HG02610 (cell line): Measurements from ENCODE around the gene CTBP1.
"Not testable (repeated sequence)": the region's sequence is repeated elsewhere in the genome, so short reads cannot be mapped to it uniquely, and the experiment has no call there.

ENCODE experiments used
- ATAC-seq: cut with Tn5 transposase; IDR thresholded peaks from one replicate; pipeline ENCODE4 v1.9.1; 2021; ENCODE audit warnings: mild to moderate bottlenecking, moderate library complexity; ENCODE audit not compliant: unreplicated experiment

CTBP1 gene

DNA sequence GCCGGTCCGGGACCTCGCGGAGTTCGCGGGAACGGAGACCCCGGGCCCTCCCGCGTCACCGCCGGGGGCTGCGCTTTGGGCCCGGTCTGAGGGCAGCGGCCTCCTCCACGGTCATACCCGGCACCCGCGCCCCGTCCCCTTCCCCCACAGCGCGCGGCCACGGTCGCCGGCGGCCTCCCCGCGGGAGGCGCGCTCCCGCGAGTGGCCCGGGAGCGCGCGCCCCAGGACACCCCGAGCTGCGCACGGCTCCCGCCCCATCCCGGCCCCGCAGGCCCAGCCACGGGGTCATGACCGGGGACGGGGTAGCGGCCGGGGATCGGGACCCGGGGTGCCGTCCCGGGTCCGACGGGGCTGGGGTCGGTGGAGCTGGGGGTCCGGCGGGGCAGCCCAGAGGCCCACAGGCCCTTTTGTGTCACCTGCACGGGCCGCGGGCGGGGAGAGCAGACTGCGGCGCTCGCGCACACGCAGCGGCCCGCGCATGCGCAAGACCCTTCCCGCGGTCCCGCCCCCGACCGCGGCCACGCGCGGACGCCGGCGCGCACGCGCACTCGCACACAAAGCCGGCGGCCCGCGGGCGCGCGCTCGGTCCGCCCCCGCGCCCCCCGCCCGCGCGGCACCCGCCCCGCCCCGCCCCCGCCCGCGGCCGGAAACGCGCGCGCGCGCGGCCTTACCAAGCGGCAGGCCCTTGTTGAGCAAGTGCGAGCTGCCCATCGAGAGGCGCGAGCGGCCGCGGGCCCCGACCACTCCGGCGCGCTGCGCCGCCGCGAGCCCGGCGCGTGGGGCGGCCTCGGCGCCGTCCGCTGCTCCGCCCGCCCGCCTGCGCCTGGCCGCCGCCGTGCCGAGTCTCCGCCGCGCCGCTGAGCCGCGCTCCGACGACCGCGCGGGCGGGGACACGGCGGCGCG, at the start of gene CTBP1:
CTBP1 (minus strand) TSS at position 886 of the 903 bp plus-strand sequence. CDS start 7,799 bp downstream, outside the sequence.
- peak; percentile 37 for ATAC-seq

- no peak for ATAC-seq
Observed at GRCh38 chr4:1298461-1298860, 49.5 kb upstream of the CTBP1 start.

DNA sequence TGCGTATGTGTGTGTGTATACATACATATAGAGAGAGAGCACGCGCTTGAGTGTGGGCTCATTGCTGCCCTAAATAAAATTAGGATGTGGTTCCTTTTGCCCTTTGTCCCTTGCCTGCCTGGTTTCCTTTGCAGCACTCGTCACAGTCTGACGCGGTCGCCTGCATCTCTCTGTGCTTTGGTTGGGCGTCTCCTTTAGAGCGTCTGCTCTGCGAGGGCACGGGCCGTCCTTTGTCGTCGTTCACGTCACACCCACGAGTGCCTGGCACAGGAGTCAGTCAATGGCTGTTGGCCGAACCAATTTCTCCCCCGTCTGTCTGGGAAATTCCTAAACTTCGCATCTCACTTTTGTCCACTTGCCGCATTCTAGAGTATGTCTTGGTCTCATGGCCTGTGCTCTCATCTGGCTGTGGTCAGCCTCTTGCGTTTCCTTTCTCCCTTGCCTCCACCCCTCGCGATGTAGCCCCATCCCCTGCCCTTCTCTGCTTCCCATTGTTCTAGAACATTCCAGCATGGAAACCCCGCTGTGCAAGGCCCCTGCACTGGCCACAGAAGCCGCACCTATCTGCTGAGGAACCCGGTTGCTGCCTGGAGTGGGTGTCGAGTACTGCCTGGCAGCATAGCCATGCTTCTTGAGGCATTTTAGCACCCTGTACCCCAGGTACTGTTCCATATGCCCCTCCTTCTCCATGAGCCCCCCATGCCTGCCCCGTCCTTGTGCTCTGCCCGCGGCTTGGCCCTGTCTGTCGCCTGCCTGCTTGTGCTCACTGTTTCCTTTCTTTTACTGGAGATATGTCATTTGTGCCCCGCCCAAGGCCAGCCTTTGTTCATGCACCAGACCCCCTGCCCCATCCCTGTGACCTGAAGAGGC, 48.8 kb upstream of the CTBP1 start:
- ATAC-seq = no peak

- ATAC-seq = no peak
Observed at GRCh38 chr4:1297023-1297395, 48.1 kb upstream of the CTBP1 start.

DNA sequence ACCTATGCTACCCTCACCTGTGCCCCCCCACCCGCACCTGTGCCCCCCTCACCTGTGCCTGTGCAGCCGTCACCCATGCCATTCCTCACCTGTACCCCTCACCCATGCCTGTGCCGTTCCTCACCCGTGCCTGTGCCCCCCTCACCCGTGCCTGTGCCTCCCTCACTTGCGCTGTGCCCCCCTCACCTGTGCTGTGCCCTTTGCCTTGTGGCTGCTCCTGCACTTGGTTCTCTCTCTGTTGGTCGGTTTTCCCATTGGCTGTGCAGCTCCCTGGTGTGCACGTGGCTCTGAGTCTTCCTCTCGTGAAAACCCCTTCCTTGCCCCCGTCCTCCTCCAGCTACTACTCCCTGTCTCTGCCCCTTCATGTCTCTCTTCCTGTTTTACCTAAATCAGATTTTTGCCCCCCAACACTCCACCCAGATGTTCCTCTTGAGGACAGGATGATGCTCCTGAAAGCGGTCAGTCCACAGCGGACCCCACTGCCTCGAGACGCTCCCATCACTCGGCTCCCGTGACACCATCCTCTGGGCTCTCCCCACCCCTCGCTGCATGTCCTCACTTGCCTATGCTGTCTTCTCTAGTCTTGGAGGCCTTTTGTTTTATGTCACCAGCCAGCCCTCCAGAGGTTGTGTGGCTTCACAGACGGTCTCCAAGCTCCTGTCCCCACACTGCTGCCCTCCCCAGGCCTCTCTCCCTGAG, 47.5 kb upstream of the CTBP1 start:
- no peak for ATAC-seq

GRCh38 chr4:1295405-1296055, 46.6 kb upstream of the CTBP1 start:
- ATAC-seq = no peak

GRCh38 chr4:1294891-1295290, 46.0 kb upstream of the CTBP1 start:
- ATAC-seq = no peak

- ATAC-seq = no peak
Observed at GRCh38 chr4:1294424-1294823, 45.5 kb upstream of the CTBP1 start.

- no peak for ATAC-seq
Observed at GRCh38 chr4:1293991-1294390, 45.1 kb upstream of the CTBP1 start.

DNA sequence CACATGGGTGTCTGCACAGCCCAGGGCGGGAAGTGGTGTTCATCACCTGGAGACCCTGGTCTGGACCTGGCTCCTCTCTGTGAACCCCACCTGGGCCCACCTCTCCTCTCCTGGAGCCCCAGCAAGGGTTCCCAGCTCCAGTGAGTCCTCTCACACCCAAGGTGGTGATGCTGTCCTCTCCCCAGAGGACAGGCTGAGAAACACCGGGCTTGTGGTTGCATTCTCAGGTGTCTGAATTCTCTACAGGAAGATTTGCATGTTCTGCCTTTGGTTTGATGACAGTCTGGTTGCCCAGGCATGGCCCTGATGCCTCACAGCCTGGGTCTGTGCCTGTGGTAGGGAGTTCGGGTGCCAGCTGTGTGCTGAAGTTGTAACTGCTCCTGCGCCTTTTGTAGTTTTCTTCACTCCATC, 44.6 kb upstream of the CTBP1 start:
- ATAC-seq = no peak

- ATAC-seq = not testable (repeated sequence)
Observed at GRCh38 chr4:1292703-1293011, 43.7 kb upstream of the CTBP1 start.

DNA sequence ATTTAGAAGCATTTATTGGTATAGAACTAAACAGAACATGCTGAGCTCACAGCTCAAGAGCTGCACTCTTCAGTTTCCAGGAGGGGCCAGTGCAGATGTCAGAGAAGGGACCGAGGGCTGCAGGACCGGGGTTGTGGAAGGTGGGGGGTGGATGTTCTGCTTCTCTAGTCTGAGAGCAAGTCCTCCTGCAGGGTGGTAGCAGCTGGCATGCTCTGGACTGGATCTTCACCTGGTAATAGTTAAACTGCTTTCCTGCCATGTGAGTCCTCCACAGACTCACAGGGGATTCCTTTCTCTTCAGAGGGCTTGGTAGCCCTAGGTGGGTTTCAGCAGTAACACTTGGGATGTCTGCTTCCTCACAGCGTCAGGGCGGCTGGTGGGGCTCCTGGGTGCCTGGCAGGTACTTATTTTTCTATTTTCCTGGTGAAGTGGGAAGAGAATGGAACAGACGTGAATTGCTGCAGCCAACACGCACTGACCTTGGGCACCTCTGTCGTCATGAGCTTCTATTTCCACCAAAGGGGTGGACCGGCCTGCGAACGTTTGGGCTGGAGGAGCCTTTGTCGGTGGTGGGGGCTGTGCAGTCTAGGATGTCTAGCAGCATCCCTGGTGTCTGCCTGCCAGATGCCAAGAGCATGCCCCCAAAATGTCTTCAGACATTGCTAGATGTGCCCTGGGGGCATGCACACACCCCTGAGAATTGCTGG, 43.2 kb upstream of the CTBP1 start:
- ATAC-seq = no peak

- ATAC-seq = no peak
Observed at GRCh38 chr4:1291091-1291490, 42.2 kb upstream of the CTBP1 start.

GRCh38 chr4:1290165-1290977, 41.4 kb upstream of the CTBP1 start:
- ATAC-seq = no peak

- peak; percentile 94 for ATAC-seq
Observed at GRCh38 chr4:1289207-1290164, 40.6 kb upstream of the CTBP1 start, which contains the start of gene MAEA. Gene MAEA (plus strand): TSS chr4:1289891. CDS start chr4:1289914, 23 bp downstream.

- no peak for ATAC-seq
Observed at GRCh38 chr4:1288786-1289185, 39.9 kb upstream of the CTBP1 start.

GRCh38 chr4:1285790-1286553, 37.0 kb upstream of the CTBP1 start:
- ATAC-seq = no peak
